Heart left ventricle (tissue), 13 donors: Measurements from ENCODE around the gene ZNF362.

ENCODE experiments used
- CTCF ChIP-seq, 12 donors: fragments of 200-600 bp; sonication (generic) in 4 of 12; IDR thresholded peaks; one replicate each; pipeline versions ENCODE4 v1.5.0 to v1.8.0; 2018 to 2022; ENCODE audit warnings: antibody characterized with exemption in 12 of 12, mild to moderate bottlenecking in 5 of 12
- POLR2A ChIP-seq, 2 donors: fragments of 450-650 bp; IDR thresholded peaks; one replicate each; pipeline ENCODE4 v1.6.1; 2017; ENCODE audit warnings: antibody characterized with exemption in 2 of 2, mild to moderate bottlenecking in 2 of 2, moderate library complexity in 2 of 2
- donor health status: ischemic (EF 13 %, LVEDD 7.1; RV severe dilation, severe dysfunction).
- donor health status: DM: no; HTN: yes; CAD: no.
- donor health status: DM: no; HTN: no; CAD: no.
- donor health status: ischemic (EF 25% LVEDD 6.9; RV normal size, moderate dysfunction).
- donor health status: ischemic (EF 25% LVEDD 5.7; RV mildly dilated, moderate dysfunction).
- donor health status: ischemic (EF 35%, LVEDD 5.7; RV mildly dilated, moderate dysfunction).
- donor health status: nonischemic (EF 11% LVEDD 7.7; RV severe dilation, severe dysfunction).
- donor health status: DM: yes; HTN: yes; CAD: no.
- donor health status: PGD.
- donor health status: ischemic (EF 29% LVEDD 5.4; RV normal size, mild dysfunction).
- donor health status: nonischemic (EF 23%, LVEDD 6.1; RV moderate dilation, normal function).

DNA sequence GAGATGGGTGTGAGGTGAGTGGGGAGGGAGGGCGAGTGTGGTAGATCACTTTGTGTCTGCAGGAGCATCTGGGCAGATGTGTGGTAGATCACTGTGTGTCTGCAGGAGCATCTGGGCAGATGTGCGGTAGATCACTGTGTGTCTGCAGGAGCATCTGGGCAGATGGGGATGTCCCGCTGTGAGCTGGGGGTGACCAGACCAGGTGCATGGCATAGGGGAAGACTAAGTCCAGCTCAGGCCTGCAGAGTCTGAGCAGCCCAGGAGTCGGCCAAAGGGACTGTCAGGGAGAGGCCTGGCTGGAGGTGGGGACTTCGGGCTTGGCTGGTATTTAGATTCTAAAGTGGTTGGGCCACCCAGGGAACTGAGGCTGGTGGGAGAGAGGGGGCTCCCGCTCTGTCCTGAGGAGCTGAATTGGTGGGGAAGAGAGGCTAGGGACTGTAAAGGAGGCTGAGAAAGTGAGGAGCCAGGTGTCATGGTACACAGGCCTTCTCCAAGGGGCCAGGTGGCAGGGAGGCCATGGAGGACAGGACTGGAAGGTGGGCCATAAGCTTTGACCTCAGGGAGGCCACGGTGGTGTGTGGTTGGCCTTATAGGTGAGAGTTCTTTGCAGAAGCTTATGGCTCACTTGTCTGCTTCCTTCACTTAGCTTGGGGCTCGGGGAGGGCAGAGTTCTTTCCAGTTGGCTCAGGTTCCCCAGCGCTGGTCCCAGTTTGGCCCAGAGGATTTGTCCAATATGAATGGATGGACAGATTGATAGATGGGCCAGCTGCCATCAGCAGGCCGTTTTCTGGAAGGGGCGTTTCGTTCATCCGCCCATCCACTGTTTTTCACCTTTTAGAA, 15.6 kb downstream of the ZNF362 start:
- no peak for TF ChIP-seq CTCF (IDR thresholded peaks at IDR 0.05)
- no peak for TF ChIP-seq POLR2A (IDR thresholded peaks at IDR 0.05)
